HG03571 (cell line): ENCODE measurements around the gene LEKR1.
"Not testable (repeated sequence)": the region's sequence is repeated elsewhere in the genome, so short reads cannot be mapped to it uniquely, and the experiment has no call there.

ENCODE experiments used
- ATAC-seq: cut with Tn5 transposase; IDR thresholded peaks from one replicate; pipeline ENCODE4 v1.9.1; 2021; ENCODE audit not compliant: unreplicated experiment

Gene LEKR1

GRCh38 chr3:156834435-156834834, 8.3 kb downstream of the LEKR1 start:
- no peak for ATAC-seq

GRCh38 chr3:156834962-156835535, 8.9 kb downstream of the LEKR1 start:
- no peak for ATAC-seq

- no peak for ATAC-seq
These were observed 10.5 kb downstream of the LEKR1 start for GRCh38 chr3:156836701-156837100.

- ATAC-seq: no peak
These were observed 11.0 kb downstream of the LEKR1 start for GRCh38 chr3:156837115-156837514.

- no peak for ATAC-seq
These were observed 11.9 kb downstream of the LEKR1 start for GRCh38 chr3:156838035-156838434.

- no peak for ATAC-seq
These were observed 14.9 kb downstream of the LEKR1 start for GRCh38 chr3:156840826-156841689.

GRCh38 chr3:156843071-156843808, 17.1 kb downstream of the LEKR1 start:
- ATAC-seq: no peak

GRCh38 chr3:156847752-156848448, 21.7 kb downstream of the LEKR1 start:
- ATAC-seq: no peak

- peak; percentile 91 for ATAC-seq
These were observed 33.4 kb downstream of the LEKR1 start for GRCh38 chr3:156859578-156859977.

- no peak for ATAC-seq
These were observed 34.7 kb downstream of the LEKR1 start for GRCh38 chr3:156860873-156861272.

- no peak for ATAC-seq
These were observed 36.2 kb downstream of the LEKR1 start for GRCh38 chr3:156862338-156862737.

GRCh38 chr3:156865732-156866131, 39.6 kb downstream of the LEKR1 start:
- ATAC-seq: no peak

GRCh38 chr3:156867174-156867573, 41.0 kb downstream of the LEKR1 start:
- no peak for ATAC-seq

- no peak for ATAC-seq
These were observed 41.8 kb downstream of the LEKR1 start for GRCh38 chr3:156867920-156868319.

GRCh38 chr3:156873906-156874305, 47.8 kb downstream of the LEKR1 start:
- no peak for ATAC-seq

- ATAC-seq: not testable (repeated sequence)
These were observed 53.3 kb downstream of the LEKR1 start for GRCh38 chr3:156879491-156879890.

GRCh38 chr3:156885761-156886160, 59.6 kb downstream of the LEKR1 start:
- ATAC-seq: no peak

- ATAC-seq: no peak
These were observed 62.0 kb downstream of the LEKR1 start for GRCh38 chr3:156888176-156888575.

- ATAC-seq: no peak
These were observed 62.4 kb downstream of the LEKR1 start for GRCh38 chr3:156888576-156888975.

- ATAC-seq: no peak
These were observed 66.5 kb downstream of the LEKR1 start for GRCh38 chr3:156892701-156893100.

- ATAC-seq: not testable (repeated sequence)
These were observed 69.2 kb downstream of the LEKR1 start for GRCh38 chr3:156895374-156895773.
